ENCODE data around the gene PRDX2. TPM values are rescaled to one million over a fixed set of nuclear protein-coding genes. Genes with fewer than 3 reads are reported as not detected.

PRDX2 gene
- polyA plus RNA-seq, 4 donors = 242 to 339 (median 290) TPM

DNA sequence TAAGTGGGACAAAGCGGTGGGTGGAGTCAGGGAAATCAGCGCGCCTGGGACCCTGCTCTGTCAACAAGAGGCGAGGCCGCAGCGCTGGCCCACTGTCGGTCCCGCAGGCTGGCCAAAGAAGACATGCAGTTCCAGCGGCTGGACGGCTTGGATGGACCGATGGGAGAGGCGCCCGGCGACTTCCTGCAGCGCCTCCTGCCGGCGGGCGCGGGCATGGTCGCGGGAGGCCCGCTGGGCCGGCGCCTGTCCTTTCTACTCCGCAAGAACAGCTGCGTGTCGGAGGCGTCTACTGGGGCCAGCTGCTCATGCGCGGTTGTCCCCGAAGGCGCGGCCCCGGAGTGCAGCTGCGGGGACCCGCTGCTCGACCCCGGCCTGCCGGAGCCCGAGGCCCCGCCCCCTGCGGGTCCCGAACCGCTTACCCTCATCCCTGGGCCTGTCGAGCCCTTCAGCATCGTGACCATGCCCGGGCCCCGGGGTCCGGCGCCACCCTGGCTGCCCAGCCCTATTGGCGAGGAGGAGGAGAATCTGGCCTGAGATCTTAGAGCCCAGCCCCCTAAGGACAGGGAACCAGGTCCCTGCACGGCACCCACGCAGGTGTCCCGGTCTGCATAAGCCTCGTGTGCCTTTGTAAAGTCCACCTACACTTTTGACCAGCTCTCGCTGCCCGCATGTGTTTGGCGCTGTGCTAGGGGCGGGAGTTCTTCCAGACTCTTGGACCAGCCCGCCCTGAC lies 43.9 kb downstream of the PRDX2 start:
- DNase-seq (ENCODE audit: low read depth in 4 of 4, low spot score in 3 of 4) = peak in 1 of 4 donors; percentile 38

DNA sequence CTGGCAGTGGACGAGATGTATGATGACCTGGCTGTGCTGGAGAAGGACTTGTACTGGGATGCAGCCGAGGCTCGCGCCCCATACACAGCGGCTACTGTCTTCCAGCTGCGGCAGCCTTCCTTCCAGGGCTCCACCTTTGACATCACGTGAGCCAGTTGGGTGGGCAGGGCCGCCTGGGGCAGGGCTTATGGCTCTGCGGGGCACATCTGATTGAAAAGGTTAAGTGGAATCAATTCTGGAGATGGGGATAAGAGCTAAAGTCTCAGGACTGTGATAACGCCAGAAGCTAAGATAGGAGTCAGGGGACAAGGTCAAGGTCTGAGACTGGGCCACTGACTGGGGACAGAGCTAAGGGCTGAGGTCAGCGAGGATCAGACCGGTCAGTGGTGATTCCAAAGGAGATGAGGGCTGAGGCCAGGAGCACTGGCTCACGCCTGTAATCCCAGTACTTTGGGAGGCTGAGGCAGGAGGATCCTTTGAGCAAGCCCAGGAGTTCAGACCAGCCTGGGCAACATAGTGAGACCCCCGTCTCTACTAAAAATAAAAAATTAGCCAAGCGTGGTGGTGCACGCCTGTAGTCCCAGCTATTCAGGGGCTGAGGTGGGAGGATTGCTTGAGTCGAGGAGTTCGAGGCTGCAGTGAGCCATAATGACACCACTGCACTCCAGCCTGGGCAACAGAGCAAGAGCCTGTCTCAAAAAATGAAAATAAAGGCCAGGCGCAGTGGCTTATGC lies 45.3 kb downstream of the PRDX2 start:
- no peak for DNase-seq (ENCODE audit: low read depth in 4 of 4, low spot score in 3 of 4)

GRCh38 chr19:12754465-12755196 lies 47.0 kb downstream of the PRDX2 start:
- no peak for DNase-seq (ENCODE audit: low read depth in 4 of 4, low spot score in 3 of 4)

DNA sequence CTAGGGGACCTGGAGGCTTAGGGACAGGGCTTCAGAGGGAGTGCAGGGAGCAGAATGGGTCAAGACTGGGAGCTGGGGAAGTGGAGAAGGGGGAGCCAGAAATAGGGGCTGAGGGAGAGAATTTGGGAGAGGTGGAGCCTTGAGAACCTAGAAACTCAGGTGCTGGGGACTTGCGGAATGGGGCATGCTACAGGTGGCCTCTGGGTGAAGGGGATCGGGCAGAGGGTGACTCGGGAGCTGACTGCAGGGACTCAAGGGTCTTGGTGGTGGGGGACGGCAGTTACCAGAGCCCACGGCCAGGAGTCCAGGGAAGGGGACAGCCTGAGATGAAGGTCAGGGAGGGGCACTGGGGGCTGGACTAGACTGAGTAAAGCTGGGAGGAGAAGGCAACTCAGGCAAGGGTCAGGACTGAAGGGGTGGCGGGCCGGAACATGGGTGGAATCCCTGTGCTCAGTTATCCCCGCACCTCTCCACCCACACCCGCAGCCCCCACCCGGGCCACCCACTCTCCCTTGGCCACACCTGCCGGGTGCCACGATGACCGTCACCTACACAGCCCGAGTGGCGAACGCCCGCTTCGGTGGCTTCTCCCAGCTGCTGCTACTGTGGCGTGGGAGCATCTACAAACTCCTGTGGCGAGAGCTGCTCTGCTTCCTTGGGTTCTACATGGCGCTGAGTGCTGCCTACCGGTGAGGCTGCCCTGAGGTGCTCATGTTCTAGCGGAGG lies 49.4 kb downstream of the PRDX2 start:
- no peak for DNase-seq (ENCODE audit: low read depth in 4 of 4, low spot score in 3 of 4)

DNA sequence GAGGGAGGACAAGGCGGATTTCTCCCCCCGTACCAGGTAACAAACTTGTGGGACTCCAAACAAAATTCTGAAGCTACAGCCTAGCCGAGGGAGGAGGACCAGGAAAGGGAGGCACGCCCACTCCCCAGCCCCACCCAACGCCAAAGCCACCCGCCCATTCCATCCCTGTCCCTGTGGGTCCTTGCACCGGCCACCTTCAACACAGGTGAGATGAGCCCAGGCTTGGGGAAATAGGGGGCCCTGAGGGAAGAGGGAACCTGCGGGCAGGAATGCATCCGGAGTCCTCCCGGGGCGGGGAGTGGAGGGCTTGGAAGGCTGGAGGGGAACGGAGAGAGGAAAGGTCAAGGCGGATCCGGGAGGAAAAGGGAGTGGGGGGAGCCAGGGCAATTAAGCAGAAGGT lies 50.0 kb downstream of the PRDX2 start, which contains the start of gene BEST2:
Gene BEST2 (plus strand): TSS at position 157 of the 400 bp plus-strand sequence. CDS start 802 bp downstream, outside the sequence.
- no peak for DNase-seq (ENCODE audit: low read depth in 4 of 4, low spot score in 3 of 4)

GRCh38 chr19:12750851-12751250 lies 50.7 kb downstream of the PRDX2 start:
- DNase-seq (ENCODE audit: low read depth in 4 of 4, low spot score in 3 of 4) = no peak

DNA sequence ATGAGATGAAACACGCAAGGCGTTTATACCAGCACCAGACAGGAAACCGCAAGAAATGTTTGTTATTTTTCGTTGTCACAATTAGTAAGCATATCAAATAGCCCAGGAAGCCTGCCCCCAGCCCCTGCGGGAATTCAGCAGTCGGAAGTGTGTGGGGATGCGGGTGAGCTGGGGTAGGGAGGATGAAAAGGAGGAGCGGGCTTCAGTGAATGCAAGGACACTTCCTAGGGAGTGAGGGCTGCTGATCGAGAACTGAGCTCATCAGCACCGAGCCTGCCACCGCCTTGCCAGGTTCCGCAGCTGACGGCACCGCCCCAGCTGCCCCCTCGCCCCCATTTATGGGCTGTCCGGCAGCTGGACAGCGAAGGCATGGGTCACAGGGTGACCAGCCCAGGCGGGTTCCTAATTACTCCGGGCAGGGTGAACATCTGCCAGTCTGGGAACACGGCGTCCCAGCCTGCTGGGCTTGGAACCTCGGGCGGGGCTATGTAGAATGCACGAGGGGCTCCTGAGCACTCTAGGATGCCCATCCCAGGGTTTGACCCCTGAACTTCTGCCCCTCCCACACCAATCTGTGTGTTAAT lies 51.6 kb downstream of the PRDX2 start:
- DNase-seq (ENCODE audit: low read depth in 4 of 4, low spot score in 3 of 4) = no peak

- DNase-seq (ENCODE audit: low read depth in 4 of 4, low spot score in 3 of 4) = no peak
Measured at GRCh38 chr19:12748489-12748888, 53.1 kb downstream of the PRDX2 start.

Other genes with a start within 250 kb of the PRDX2 start
- gene ZNF490, start 191.0 kb downstream of the PRDX2 start, polyA plus RNA-seq (ENCODE audit: insufficient read length in 4 of 4) = 1 to 10 TPM; 3.5 to 5.9 (median 5.1) TPM
- 10 to 100 TPM; 21.5 to 25.2 (median 23.0) TPM for gene ZNF791, start 190.9 kb downstream of the PRDX2 start, polyA plus RNA-seq (ENCODE audit: insufficient read length in 4 of 4)
- gene MAN2B1, start 135.1 kb downstream of the PRDX2 start, polyA plus RNA-seq (ENCODE audit: insufficient read length in 4 of 4) = 10 to 100 TPM; 25.0 to 33.6 (median 30.1) TPM
- 10 to 100 TPM; 13.9 to 27.3 (median 14.4) TPM for gene WDR83, start 135.0 kb downstream of the PRDX2 start, polyA plus RNA-seq (ENCODE audit: insufficient read length in 4 of 4)
- gene DHPS, start 119.9 kb downstream of the PRDX2 start, polyA plus RNA-seq (ENCODE audit: insufficient read length in 4 of 4) = 10 to 100 TPM; 52.4 to 97.1 (median 72.6) TPM
- gene GNG14, start 113.8 kb downstream of the PRDX2 start, polyA plus RNA-seq (ENCODE audit: insufficient read length in 4 of 4) = under 1 TPM in 1 of 4 donors, not detected in 3; 0.63 TPM
- gene FBXW9, start 105.2 kb downstream of the PRDX2 start, polyA plus RNA-seq (ENCODE audit: insufficient read length in 4 of 4) = 10 to 100 TPM in 3 of 4 donors, 1 to 10 TPM in 1; 5.8 to 18.7 (median 11.3) TPM
- 10 to 100 TPM; 60.5 to 82.1 (median 69.8) TPM for gene TNPO2, start 77.9 kb downstream of the PRDX2 start, polyA plus RNA-seq (ENCODE audit: insufficient read length in 4 of 4)
- 100 to 1,000 TPM; 139 to 201 (median 152) TPM for gene TRIR, start 67.1 kb downstream of the PRDX2 start, polyA plus RNA-seq (ENCODE audit: insufficient read length in 4 of 4)
- gene GET3, start 64.3 kb downstream of the PRDX2 start, polyA plus RNA-seq (ENCODE audit: insufficient read length in 4 of 4) = 10 to 100 TPM; 70.6 to 94.6 (median 77.6) TPM
- under 1 TPM in 1 of 4 donors, not detected in 3; 0.23 TPM for gene BEST2, start 50.0 kb downstream of the PRDX2 start, polyA plus RNA-seq (ENCODE audit: insufficient read length in 4 of 4)
- gene HOOK2, start 26.2 kb downstream of the PRDX2 start, polyA plus RNA-seq (ENCODE audit: insufficient read length in 4 of 4) = 10 to 100 TPM; 17.8 to 90.4 (median 45.4) TPM
- gene JUNB, start 10.3 kb downstream of the PRDX2 start, polyA plus RNA-seq (ENCODE audit: insufficient read length in 4 of 4) = 100 to 1,000 TPM in 1 of 4 donors, 10 to 100 TPM in 3; 13.8 to 678 (median 32.3) TPM
- gene THSD8, start 269 bp upstream of the PRDX2 start, polyA plus RNA-seq (ENCODE audit: insufficient read length in 4 of 4) = 10 to 100 TPM in 1 of 4 donors, 1 to 10 TPM in 3; 5.8 to 12.9 (median 8.2) TPM
- gene RNASEH2A, start 4.8 kb upstream of the PRDX2 start, polyA plus RNA-seq (ENCODE audit: insufficient read length in 4 of 4) = 10 to 100 TPM; 25.6 to 38.5 (median 29.9) TPM
- gene RTBDN, start 32.8 kb upstream of the PRDX2 start, polyA plus RNA-seq (ENCODE audit: insufficient read length in 4 of 4) = under 1 TPM in 2 of 4 donors, not detected in 2; 0.20 to 0.29 TPM
- 1 to 10 TPM in 3 of 4 donors, under 1 TPM in 1; 0.94 to 1.7 (median 1.2) TPM for gene MAST1, start 36.7 kb upstream of the PRDX2 start, polyA plus RNA-seq (ENCODE audit: insufficient read length in 4 of 4)
- gene DNASE2, start 79.6 kb upstream of the PRDX2 start, polyA plus RNA-seq (ENCODE audit: insufficient read length in 4 of 4) = 10 to 100 TPM; 12.0 to 14.0 (median 12.6) TPM
- gene KLF1, start 85.4 kb upstream of the PRDX2 start, polyA plus RNA-seq (ENCODE audit: insufficient read length in 4 of 4) = 1 to 10 TPM in 1 of 4 donors, under 1 TPM in 3; 0.19 to 3.4 (median 0.34) TPM
- 10 to 100 TPM; 14.9 to 36.7 (median 26.0) TPM for gene GCDH, start 89.4 kb upstream of the PRDX2 start, polyA plus RNA-seq (ENCODE audit: insufficient read length in 4 of 4)
- gene SYCE2, start 117.5 kb upstream of the PRDX2 start, polyA plus RNA-seq (ENCODE audit: insufficient read length in 4 of 4) = 1 to 10 TPM; 2.0 to 5.4 (median 2.7) TPM
- gene FARSA, start 131.9 kb upstream of the PRDX2 start, polyA plus RNA-seq (ENCODE audit: insufficient read length in 4 of 4) = 10 to 100 TPM; 32.3 to 59.0 (median 45.4) TPM
- 100 to 1,000 TPM; 715 to 943 (median 905) TPM for gene CALR, start 136.8 kb upstream of the PRDX2 start, polyA plus RNA-seq (ENCODE audit: insufficient read length in 4 of 4)
- 10 to 100 TPM; 68.2 to 96.0 (median 74.4) TPM for gene RAD23A, start 144.1 kb upstream of the PRDX2 start, polyA plus RNA-seq (ENCODE audit: insufficient read length in 4 of 4)
- gene GADD45GIP1, start 155.4 kb upstream of the PRDX2 start, polyA plus RNA-seq (ENCODE audit: insufficient read length in 4 of 4) = 10 to 100 TPM; 23.2 to 46.5 (median 28.4) TPM
- gene DAND5, start 167.8 kb upstream of the PRDX2 start, polyA plus RNA-seq (ENCODE audit: insufficient read length in 4 of 4) = under 1 TPM in 2 of 4 donors, not detected in 2; 0.08 to 0.10 TPM
- gene NFIX, start 193.7 kb upstream of the PRDX2 start, polyA plus RNA-seq (ENCODE audit: insufficient read length in 4 of 4) = 100 to 1,000 TPM in 1 of 4 donors, 10 to 100 TPM in 3; 18.9 to 130 (median 23.3) TPM

All from left renal pelvis (tissue), 4 donors.